IgD-negative memory B cell (primary cell): Measurements from ENCODE around the gene HASPIN. TPM values are rescaled to one million over a fixed set of nuclear protein-coding genes. Genes with fewer than 3 reads are reported as not detected.
"Not testable (repeated sequence)": the region's sequence is repeated elsewhere in the genome, so short reads cannot be mapped to it uniquely, and the experiment has no call there.

ENCODE experiments used
- H3K27ac Mint-ChIP-seq, 3 donors: one replicate each; pipeline ENCODE4 v1.8.0; 2020 to 2022; ENCODE audit warnings: mild to moderate bottlenecking in 3 of 3, mixed read lengths in 3 of 3, moderate library complexity in 1 of 3
- H3K27me3 Mint-ChIP-seq: one replicate; pipeline ENCODE4 v1.8.0; 2021; ENCODE audit warnings: mixed read lengths
- H3K36me3 Mint-ChIP-seq: one replicate; pipeline ENCODE4 v1.8.0; 2020; ENCODE audit warnings: mild to moderate bottlenecking, mixed read lengths
- H3K4me1 Mint-ChIP-seq, 3 donors: one replicate each; pipeline ENCODE4 v1.8.0; 2020 to 2022; ENCODE audit warnings: mixed read lengths in 3 of 3, mild to moderate bottlenecking in 1 of 3
- H3K4me3 Mint-ChIP-seq, 4 donors: one replicate each; pipeline ENCODE4 v1.8.0; 2020 to 2022; ENCODE audit warnings: mild to moderate bottlenecking in 4 of 4, mixed read lengths in 4 of 4, moderate library complexity in 3 of 4
- H3K9me3 Mint-ChIP-seq, 3 donors: one replicate each; pipeline ENCODE4 v1.8.0; 2020 to 2021; ENCODE audit warnings: mixed read lengths in 3 of 3, mild to moderate bottlenecking in 1 of 3
- polyA plus RNA-seq: library from polyadenylated mRNA; unstranded; fragments of 300-500 nt; fragmentation: Illumina TruSeq; gene quantifications from one replicate; pipeline ENCODE4 v1.2.3, GENCODE V29; 2021

HASPIN gene
- polyA plus RNA-seq, 1 donor from 2014 or later = 0.34 TPM

DNA sequence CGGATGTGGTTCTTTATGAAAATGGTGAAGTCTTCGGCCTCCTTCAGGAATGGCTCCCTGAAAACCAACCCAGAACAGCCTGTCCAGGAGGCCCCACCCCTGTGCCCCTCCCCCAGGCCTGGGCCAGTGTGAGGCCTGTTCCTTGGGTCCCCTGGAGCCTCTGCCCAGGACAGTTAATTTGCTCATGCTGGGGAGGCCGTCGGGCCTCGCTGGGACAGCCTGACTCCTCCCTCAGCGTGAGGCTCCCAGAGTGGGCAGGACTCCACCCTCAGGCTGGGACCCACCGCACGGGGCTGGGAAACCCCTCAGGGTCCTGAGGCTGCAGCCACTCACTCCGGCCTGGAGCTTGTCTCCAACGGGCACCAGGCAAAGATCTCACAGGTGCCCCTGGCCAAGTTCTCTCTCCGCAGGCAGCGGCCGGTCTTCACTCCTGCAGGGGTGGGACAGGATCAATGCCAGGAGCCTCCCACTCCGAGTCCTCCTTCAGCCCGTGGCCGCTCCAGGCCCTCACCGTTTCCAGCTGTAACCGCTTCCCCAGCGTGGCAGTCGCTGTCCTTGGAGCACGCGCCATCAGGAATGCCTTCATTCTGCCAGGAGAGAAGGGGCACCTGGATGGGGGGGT, 33.5 kb upstream of the HASPIN start:
- peaks cover 7% of the 10 kb centered on the region for H3K36me3 Mint-ChIP-seq
- H3K27me3 Mint-ChIP-seq = no peaks in the 10 kb centered on the region
- peak overlapping the region; percentile 76 to 96 (median 94) for H3K4me3 Mint-ChIP-seq
- peaks cover 0 to 3% (median 0%) of the 10 kb centered on the region in 3 donors for H3K9me3 Mint-ChIP-seq
- peaks cover 16 to 39% (median 34%) of the 10 kb centered on the region in 3 donors for H3K4me1 Mint-ChIP-seq
- H3K27ac Mint-ChIP-seq = peak overlapping the region; percentile 81 to 94 (median 88)

DNA sequence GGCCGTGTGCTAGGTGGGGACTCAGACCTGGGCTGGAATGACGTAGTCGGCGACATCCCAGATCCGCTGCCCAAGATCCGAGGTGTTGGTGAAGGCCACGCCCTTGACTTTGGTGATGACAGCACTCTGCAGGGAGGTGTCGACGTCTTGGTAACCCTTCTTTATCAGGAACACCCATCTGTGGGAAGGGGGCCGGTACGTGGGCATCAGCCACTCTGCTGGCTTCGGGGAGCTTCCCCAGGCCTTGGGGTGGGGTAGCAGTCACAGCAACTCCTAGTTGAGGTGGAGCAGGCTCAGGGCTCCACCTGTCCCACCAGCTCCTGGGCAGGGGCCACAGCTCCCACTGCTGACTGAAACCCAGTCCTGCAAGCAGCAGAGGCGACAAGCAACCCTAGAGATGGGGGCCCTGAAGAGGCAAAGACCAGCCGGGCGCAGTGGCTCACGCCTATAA, 32.1 kb upstream of the HASPIN start:
- Mint-ChIP-seq H3K27me3 (no peaks in the 10 kb centered on the region), H3K9me3 (peaks cover 0 to 3% (median 0%) of the 10 kb centered on the region in 3 donors), H3K27ac (peak overlapping the region; percentile 62 to 94 (median 88)), H3K4me3 (peak overlapping the region; percentile 72 to 96 (median 94)), H3K36me3 (peaks cover 8% of the 10 kb centered on the region), H3K4me1 (peaks cover 16 to 39% (median 34%) of the 10 kb centered on the region in 3 donors)

- Mint-ChIP-seq H3K4me3 (peak overlapping the region; percentile 84 to 96 (median 93)), H3K27me3 (no peaks in the 10 kb centered on the region), H3K9me3 (peaks cover 0 to 3% (median 0%) of the 10 kb centered on the region in 3 donors), H3K36me3 (peaks cover 8% of the 10 kb centered on the region), H3K27ac (peak overlapping the region; percentile 75 to 92 (median 88)), H3K4me1 (peaks cover 16 to 44% (median 36%) of the 10 kb centered on the region in 3 donors)
Measured at GRCh38 chr17:3692346-3692745, 31.4 kb upstream of the HASPIN start.

DNA sequence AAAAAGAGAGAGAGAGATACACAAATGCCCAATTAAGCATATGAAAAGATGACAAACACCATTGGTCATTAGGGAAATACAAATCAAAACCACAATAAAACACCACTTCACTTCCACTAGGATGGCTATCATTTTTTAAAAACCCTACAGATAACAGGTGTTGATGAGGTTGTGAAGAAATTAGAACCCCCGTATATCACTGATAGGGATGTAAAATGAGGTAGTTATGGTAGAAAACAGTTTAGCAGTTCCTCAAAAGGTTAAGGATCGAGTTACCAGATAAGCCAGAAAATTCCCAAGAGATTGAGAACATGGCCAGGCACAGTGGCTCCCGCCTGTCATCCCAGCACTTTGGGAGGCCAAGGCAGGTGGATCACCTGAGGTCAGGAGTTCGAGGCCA, 30.6 kb upstream of the HASPIN start:
- Mint-ChIP-seq H3K4me3 (peak overlapping the region; percentile 84 to 96 (median 93)), H3K4me1 (peaks cover 13 to 44% (median 38%) of the 10 kb centered on the region in 3 donors), H3K9me3 (peaks cover 0 to 2% (median 0%) of the 10 kb centered on the region in 3 donors), H3K27ac (peak overlapping the region; percentile 88 to 98 (median 93)), H3K27me3 (no peaks in the 10 kb centered on the region), H3K36me3 (peaks cover 8% of the 10 kb centered on the region)

GRCh38 chr17:3693829-3694231, 29.9 kb upstream of the HASPIN start:
- H3K4me1 Mint-ChIP-seq = peaks cover 6 to 38% (median 32%) of the 10 kb centered on the region in 3 donors
- peak overlapping the region; percentile 93 to 98 (median 96) for H3K27ac Mint-ChIP-seq
- peak overlapping the region; percentile 96 to 100 (median 96) for H3K4me3 Mint-ChIP-seq
- H3K9me3 Mint-ChIP-seq = peaks cover 0 to 2% (median 0%) of the 10 kb centered on the region in 3 donors
- H3K27me3 Mint-ChIP-seq = no peaks in the 10 kb centered on the region
- H3K36me3 Mint-ChIP-seq = peaks cover 5% of the 10 kb centered on the region

- no peaks in the 10 kb centered on the region for H3K9me3 Mint-ChIP-seq
- H3K36me3 Mint-ChIP-seq = peaks cover 6% of the 10 kb centered on the region
- H3K4me1 Mint-ChIP-seq = peaks cover 0 to 31% (median 23%) of the 10 kb centered on the region in 3 donors
- H3K4me3 Mint-ChIP-seq = peak overlapping the region; percentile 96 to 100 (median 96)
- peak overlapping the region; percentile 90 to 98 (median 93) for H3K27ac Mint-ChIP-seq
- H3K27me3 Mint-ChIP-seq = no peaks in the 10 kb centered on the region
Measured at GRCh38 chr17:3695129-3695722, 28.5 kb upstream of the HASPIN start.

- H3K27ac Mint-ChIP-seq = peak within 1 kb of the TSS; percentile 93 to 98 (median 93)
- H3K4me1 Mint-ChIP-seq = peaks cover 0 to 27% (median 19%) of the 10 kb centered on the region in 3 donors
- no peaks in the 10 kb centered on the region for H3K9me3 Mint-ChIP-seq
- H3K4me3 Mint-ChIP-seq = peak within 1 kb of the TSS; percentile 96 to 100 (median 98)
- H3K36me3 Mint-ChIP-seq = peaks cover 6% of the 10 kb centered on the region
- no peaks in the 10 kb centered on the region for H3K27me3 Mint-ChIP-seq
Measured at GRCh38 chr17:3695723-3696411, 27.8 kb upstream of the HASPIN start, which contains the start of gene P2RX5. Gene P2RX5, minus strand, starts transcription at chr17:3696155. Its CDS starts 150 bp downstream, at chr17:3696005.

DNA sequence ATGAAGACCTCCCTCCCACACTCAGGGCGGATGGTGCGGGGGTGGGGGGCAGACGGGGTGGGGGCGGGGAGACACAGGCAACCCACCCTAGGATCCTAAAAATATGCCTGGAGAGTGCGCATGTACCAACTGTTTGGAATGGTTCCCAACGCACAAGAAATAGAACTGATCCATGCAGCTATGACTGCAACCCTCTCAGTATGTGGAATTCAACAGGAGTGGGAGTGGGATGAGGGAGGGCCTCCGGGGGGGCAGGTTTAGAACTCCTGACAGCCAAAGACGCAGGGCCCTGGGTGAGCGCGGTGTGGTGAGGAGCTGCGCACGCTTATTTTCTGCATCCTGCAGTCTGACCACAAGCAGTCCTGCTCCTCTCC, 26.6 kb upstream of the HASPIN start:
- Mint-ChIP-seq H3K9me3 (no peaks in the 10 kb centered on the region), H3K27me3 (no peaks in the 10 kb centered on the region), H3K36me3 (peaks cover 5% of the 10 kb centered on the region), H3K4me1 (peaks cover 0 to 17% (median 13%) of the 10 kb centered on the region in 3 donors), H3K4me3 (peak overlapping the region in 3 of 4 donors; percentile 52 to 99 (median 96)), H3K27ac (peak overlapping the region in 1 of 3 donors; percentile 93)

DNA sequence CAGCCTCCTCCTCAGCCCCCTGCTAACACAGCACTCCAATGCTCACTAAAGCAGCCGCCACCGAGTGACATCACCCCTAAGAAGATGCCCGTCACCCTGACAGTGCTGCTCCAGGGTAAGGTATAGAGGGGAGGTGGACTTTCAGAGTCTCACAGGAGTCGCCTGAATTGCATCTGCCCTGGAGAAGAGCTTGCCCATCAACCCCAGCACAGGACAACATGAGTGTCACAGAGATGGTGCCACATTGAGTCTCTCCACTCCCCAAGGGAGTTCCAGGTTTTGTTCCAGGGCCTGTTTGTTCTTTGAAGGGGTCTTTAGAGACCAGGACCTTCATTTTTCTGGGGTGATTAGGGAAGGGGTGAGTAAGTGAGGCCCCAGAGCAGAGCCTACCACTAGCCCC, 25.6 kb upstream of the HASPIN start:
- peak overlapping the region in 1 of 3 donors; percentile 72 for H3K27ac Mint-ChIP-seq
- peak overlapping the region in 3 of 4 donors; percentile 12 to 57 (median 33) for H3K4me3 Mint-ChIP-seq
- peaks cover 0 to 4% (median 2%) of the 10 kb centered on the region in 3 donors for H3K9me3 Mint-ChIP-seq
- peaks cover 5% of the 10 kb centered on the region for H3K36me3 Mint-ChIP-seq
- H3K4me1 Mint-ChIP-seq = peaks cover 4 to 14% (median 12%) of the 10 kb centered on the region in 3 donors
- no peaks in the 10 kb centered on the region for H3K27me3 Mint-ChIP-seq

DNA sequence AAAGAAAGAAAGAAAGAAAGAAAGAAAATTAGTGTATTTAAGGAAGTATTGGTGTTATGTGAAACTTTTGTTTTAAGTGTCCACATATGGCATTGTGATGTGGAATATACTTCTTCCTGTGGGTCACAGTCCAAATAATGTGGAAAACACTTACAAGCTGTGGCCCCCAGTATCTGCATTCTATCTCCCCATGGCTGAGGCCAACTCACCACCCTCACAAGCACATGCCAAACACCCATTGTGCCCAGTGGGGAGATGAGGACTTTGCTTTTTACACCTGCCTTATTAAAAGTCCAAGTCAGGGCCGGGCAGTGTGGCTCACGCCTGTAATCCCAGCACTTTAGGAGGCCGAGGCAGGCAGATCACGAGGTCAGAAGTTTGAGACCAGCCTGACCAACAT, 23.8 kb upstream of the HASPIN start:
- Mint-ChIP-seq H3K4me3 (peak overlapping the region in 1 of 4 donors; percentile 12), H3K27ac (no peak overlapping the region), H3K4me1 (peaks cover 4 to 11% (median 9%) of the 10 kb centered on the region in 3 donors), H3K27me3 (no peaks in the 10 kb centered on the region), H3K36me3 (peaks cover 7% of the 10 kb centered on the region), H3K9me3 (peaks cover 0 to 4% (median 2%) of the 10 kb centered on the region in 3 donors)

GRCh38 chr17:3702041-3702539, 21.6 kb upstream of the HASPIN start:
- H3K9me3 Mint-ChIP-seq, H3K27me3 Mint-ChIP-seq, H3K36me3 Mint-ChIP-seq: not testable (repeated sequence)
- Mint-ChIP-seq H3K4me3 (peak overlapping the region in 1 of 4 donors; percentile 60), H3K4me1 (peaks cover 10 to 13% (median 10%) of the 10 kb centered on the region in 3 donors), H3K27ac (peak overlapping the region in 1 of 3 donors; percentile 62)

DNA sequence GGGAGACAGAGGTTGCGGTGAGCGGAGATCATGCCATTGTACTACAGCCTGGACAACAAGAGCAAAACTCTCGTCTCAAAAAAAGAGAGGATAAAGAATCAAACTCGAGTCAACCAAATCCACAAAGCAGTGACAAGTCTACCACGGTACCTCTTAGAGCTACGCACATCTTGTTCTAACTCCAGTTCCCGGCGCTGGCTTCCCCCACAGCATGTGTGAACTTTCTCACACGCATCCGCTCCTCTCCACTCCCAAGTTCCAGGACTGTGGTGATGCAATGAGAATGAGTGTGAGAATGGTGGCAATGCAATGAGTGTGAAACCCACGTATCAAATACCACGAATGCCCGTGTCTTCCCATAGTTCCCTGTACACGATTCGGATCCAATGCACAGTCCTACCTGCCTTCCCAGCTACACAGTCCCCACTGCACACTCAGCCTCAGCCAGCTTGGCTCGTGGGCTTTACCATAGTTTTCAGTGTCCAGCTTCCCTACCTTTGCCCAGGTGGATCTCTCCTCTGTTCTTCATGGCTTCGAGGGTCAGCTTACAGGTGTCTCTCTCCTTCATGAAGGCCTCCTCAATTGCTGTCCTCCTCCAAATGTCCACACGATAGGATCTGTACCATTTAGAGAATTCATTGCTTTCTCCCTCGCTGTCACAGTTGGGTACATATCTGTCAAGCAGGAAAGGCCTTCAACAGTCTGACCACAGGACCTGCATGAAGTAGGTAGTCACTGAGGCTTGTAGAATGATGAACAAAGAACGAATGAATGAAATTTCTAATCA, 18.6 kb upstream of the HASPIN start:
- no peak overlapping the region for H3K4me3 Mint-ChIP-seq
- H3K27ac Mint-ChIP-seq = peak overlapping the region; percentile 19 to 64 (median 59)
- no peaks in the 10 kb centered on the region for H3K27me3 Mint-ChIP-seq
- H3K4me1 Mint-ChIP-seq = peaks cover 18 to 25% (median 21%) of the 10 kb centered on the region in 3 donors
- peaks cover 0 to 4% (median 2%) of the 10 kb centered on the region in 3 donors for H3K9me3 Mint-ChIP-seq
- H3K36me3 Mint-ChIP-seq = peaks cover 4% of the 10 kb centered on the region

DNA sequence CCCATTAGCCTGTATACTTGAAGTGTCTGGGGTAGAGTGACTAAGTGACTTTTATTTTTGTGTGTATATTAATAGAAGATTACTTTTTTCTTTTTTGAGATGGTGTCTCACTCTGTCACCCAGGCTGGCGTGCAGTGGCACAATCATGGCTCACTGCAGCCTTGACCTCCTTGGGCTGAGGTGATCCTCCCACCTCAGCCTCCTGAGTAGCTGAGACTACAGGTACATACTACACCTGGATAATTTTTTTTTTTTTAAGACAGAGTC, 18.1 kb upstream of the HASPIN start:
- H3K4me3 Mint-ChIP-seq, H3K9me3 Mint-ChIP-seq, H3K36me3 Mint-ChIP-seq, H3K27me3 Mint-ChIP-seq: not testable (repeated sequence)
- Mint-ChIP-seq H3K4me1 (peaks cover 21 to 28% (median 21%) of the 10 kb centered on the region in 3 donors), H3K27ac (peak overlapping the region in 1 of 3 donors; percentile 64)

DNA sequence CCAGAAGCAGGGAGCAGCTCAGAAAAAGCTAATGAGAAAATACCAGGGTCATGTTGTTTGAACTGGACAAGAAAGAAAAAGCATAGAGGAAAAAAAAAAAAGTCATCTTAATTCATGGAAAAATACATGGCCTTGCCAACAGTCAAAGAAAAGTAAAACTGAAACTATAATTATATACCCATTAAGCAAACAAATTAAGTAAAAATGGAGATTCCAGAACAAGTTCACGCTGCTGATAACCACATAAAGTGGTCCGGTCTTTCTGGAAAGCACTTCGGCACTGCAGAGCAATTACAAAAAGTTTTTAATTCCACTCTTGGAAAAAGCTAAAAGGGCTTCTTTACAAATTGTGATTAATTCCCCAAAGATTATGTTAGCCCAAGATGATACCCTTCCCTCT, 15.3 kb upstream of the HASPIN start:
- peaks cover 3% of the 10 kb centered on the region for H3K36me3 Mint-ChIP-seq
- H3K9me3 Mint-ChIP-seq = no peaks in the 10 kb centered on the region
- peak overlapping the region in 2 of 3 donors; percentile 77 to 84 for H3K27ac Mint-ChIP-seq
- peak overlapping the region in 3 of 4 donors; percentile 11 to 79 (median 76) for H3K4me3 Mint-ChIP-seq
- H3K27me3 Mint-ChIP-seq = no peaks in the 10 kb centered on the region
- peaks cover 36 to 46% (median 37%) of the 10 kb centered on the region in 3 donors for H3K4me1 Mint-ChIP-seq
